Measurements from ENCODE around the gene ANKRD62.
"Not testable (repeated sequence)": the region's sequence is repeated elsewhere in the genome, so short reads cannot be mapped to it uniquely, and the experiment has no call there.

ANKRD62 gene

DNA sequence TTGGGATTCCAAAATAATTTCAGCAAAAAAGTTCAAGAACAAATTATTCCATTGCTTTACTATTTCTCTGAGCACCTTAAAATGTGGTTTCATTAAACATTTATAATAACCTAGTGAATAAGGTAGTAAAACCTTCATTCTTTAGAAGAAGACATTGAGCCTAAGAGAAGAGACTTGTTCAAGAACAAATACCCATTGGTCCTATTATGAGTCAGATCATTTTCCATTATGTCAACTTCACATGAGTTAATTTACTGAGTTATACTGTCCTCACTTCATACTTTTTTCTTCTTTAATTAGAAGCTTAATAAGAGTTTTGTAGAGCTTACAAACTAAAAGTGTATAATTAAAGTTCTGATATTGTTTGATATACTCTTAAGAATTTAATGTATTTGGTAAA is 5.5 kb downstream of the ANKRD62 start:
- DNase-seq (ENCODE audit: low read depth) = no peak

DNA sequence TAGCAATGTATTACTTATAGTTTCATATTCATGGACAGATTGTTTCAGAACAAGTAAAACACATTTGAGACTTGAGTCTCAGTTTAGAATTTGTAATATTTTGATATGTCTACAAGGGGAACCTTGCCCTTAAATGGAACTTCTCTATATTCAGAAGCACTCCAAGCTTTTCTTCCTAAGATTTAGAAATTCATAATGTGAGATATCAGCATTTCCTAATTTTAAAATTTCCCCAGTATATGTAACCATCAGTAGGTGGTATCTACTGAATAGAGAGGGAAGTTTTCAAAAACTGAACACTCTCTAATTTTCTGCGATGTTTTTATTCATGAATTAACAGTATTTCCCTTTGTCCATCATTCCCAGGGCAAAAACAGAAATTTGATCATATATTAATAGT is 7.6 kb downstream of the ANKRD62 start:
- DNase-seq (ENCODE audit: low read depth) = no peak

DNA sequence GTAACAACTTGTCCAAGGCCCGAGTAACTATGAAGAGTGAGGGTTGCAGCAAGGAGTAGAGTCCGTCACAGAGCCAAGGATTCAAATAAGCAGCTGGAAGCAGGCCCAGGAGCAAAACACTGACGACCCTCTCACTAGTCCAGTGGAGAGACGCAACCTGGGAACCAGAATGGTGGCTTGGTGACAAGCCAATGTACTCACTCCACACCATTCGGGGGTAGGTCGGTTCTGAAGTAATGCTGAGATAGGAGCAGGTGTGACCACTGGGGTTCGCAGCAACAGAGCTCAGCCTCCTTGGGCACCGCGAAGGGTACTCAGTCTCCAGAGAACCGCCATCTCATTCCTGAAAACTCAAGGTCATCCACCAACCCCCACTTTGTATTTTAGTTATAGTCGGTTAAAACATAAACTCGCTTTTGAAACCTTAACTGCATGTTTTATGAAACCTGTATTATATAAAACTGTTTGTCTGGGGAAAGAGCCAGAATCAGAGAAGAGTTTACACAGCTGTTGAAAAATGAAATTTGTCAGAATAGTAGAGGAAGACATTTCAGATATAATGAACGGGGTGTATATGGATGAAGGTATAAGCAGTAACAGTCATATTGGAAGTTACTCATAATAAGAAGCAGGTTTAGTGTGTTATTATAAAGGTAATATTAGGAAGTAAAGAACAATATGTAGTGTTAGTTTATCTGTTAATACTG is 8.6 kb downstream of the ANKRD62 start:
- no peak for DNase-seq (ENCODE audit: low read depth)

DNA sequence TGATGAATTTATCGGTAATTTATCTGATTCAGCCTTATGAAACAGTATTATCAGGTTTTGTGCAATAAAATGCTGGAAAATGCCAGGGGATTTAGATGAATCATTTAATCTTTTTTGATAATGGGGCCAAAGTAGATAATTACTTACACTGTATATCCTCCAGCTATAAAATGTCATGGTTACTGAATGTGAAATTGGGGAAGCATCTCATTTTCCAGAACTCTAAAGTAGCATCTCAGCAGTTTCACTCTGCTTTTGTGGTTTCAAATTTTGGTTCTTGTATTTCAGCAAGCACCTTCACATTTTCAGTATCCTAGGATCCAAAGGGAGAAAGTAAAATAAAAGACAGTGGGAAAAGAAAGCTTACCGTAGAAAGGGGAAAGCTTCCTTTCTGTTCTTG is 12.8 kb downstream of the ANKRD62 start:
- no peak for DNase-seq (ENCODE audit: low read depth)

DNA sequence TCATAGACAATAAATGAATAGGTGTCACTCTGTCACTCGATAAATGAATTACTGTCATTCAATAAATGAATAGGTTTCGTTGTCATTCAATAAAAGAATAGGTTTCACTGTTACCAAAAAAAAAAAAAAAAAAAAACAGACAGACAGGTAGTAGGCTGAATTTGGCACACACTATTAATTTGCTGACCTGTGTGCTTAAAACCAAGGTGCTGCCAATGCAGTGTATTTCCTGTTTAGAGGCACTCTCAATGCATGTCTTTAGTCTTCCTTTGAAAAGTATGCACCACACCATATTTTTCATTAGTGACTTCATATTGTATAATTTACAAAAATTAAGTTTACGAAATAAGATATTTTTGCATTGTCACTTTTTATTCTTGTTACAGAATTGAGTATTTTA is 16.2 kb downstream of the ANKRD62 start:
- DNase-seq (ENCODE audit: low read depth) = no peak

DNA sequence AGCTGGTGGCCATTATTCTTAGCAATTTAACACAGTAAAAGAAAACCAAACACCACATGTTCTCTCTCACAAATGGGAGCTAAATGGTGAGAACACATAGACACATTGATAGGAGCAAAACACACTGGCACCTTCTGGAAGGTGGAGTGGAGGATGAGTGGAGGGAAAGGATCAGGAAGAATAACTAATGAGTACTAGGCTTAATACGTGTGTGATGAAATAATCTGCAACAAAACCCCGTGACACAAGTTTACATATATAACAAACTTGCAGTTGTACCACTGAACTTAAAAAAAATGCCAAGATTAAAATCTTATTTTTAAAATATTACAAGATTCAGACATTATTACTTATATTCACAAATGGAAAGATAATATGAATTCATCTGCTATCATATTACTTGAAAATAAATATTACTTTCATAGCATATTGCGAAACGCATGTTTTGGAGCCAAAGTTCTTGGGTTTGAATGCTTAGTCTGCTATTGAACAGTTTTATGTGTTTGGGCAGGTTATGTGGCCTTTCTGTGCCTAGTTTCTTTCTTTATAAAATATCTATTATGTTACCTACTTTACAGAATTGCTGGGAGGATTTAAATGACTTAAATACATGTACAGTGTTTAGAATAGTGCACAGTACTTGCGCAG is 20.5 kb downstream of the ANKRD62 start:
- no peak for DNase-seq (ENCODE audit: low read depth)

DNA sequence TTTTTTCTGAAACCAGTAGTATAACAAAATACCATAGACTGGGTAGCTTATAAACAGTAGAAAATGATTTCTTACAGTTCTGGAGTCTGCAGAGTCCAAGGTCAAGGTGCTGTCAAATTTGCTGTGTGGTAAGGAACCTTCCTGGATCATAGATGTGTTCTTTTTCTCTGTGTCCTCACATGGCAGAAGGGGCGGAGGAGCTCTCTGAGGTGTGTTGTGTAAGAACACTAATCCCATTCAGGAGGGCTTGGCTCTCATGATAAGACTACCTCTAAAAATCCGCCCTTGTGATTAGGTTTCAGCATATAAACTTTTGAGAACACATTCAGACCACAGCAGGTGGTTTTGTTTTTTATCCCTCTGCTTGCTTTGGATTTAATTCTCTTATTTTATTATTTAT is 25.7 kb downstream of the ANKRD62 start:
- DNase-seq (ENCODE audit: low read depth) = no peak

DNA sequence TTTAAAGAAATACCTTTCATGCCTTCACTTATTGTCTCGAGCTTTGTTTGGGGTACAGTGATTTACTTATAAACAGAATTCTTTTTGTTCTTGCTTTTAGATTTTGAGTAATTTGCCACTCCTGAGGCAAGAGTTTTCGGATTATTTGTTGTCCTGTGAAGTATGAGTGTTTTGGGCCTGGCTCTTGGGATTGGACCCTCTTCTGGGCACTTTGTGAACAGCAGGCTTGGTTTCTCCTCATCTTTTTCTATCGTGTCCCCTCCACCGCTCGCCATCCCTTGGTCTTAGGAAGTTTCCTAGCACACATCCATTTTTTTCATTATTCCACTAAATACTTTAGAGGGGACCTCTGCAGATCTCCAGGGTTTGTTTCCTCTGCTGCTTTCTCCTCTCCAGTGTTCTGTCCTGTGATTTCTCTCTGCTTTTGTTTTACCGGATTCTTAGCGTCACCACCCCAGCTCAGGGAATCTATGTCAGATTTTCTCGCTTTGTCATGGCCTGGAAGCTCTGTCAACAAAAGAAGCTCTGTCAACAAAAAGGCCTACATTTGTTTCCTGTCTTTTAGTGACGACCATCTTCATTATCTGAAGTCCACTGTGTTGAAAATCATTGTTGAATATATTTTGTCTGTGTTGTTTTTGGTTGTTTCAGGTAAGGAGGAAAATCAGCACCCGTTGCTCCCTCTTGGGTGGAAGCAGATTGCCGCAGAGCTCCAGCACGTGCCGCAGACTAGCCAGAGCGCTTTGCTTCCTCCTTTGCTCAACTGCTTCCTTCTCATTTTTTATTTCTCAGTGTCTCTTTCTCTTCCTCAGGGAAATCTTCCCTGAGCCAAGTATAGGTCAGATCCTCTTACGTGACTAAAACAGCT is 27.8 kb downstream of the ANKRD62 start:
- DNase-seq (ENCODE audit: low read depth) = no peak

DNA sequence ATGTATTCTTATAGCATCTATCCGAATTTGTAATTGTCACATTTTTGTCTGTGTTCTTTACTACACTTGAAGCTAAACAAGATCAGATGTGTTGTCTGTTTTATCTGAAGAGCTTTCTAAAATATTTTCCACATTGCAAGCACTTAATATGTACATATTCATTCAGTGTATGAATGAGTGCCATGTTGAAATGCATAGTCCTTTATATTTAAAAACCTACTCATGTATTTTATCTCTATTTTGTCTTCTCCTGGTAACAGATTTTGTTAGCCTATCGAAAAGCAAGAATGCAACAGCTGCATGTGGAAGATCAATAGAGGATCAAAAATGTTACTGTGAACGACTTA is 28.4 kb downstream of the ANKRD62 start:
- not testable (repeated sequence) for DNase-seq (ENCODE audit: low read depth)

DNA sequence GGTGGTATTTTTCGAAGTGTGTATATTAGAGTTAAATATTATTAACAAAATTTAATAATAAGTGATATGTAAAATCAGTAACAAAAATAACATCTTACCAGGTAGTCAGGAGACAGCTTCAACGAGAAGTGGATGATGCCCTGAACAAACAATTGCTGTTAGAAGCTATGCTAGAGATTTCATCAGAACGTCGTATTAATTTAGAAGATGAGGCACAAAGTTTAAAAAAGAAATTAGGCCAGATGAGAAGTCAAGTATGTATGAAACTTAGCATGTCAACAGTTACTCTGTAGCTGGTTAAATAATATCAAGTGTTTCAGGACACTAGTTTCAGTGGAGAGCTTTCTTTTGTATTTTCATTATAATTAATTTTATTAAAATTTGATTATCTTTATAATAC is 34.0 kb downstream of the ANKRD62 start:
- not testable (repeated sequence) for DNase-seq (ENCODE audit: low read depth)

DNA sequence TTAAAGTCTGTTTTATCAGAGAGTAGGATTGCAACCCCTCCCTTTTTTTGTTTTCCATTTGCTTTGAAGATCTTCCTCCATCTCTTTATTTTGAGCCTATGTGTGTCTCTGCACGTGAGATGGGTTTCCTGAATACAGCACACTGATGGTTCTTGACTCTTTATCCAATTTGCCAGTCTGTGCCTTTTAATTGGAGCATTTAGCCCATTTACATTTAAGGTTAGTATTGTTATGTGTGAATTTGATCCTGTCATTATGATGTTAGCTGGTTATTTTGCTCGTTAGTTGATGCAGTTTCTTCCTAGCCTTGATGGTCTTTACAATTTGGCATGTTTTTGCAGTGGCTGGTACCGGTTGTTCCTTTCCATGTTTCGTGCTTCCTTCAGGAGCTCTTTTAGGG is 45.2 kb downstream of the ANKRD62 start:
- DNase-seq (ENCODE audit: low read depth) = not testable (repeated sequence)

DNA sequence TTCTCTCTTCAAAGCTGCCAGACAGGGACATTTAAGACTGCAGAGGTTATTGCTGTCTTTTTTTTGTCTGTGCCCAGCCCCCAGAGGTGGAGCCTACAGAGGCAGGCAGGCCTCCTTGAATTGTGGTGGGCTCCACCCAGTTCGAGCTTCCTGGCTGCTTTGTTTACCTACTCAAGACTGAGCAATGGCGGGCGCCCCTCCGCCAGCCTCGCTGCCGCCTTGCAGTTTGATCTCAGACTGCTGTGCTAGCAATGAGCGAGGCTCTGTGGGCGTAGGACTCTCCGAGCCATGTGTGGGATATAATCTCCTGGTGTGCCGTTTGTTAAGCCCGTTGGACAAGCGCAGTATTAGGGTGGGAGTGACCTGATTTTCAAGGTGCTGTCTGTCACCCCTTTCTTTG is 47.2 kb downstream of the ANKRD62 start:
- DNase-seq (ENCODE audit: low read depth) = not testable (repeated sequence)

DNA sequence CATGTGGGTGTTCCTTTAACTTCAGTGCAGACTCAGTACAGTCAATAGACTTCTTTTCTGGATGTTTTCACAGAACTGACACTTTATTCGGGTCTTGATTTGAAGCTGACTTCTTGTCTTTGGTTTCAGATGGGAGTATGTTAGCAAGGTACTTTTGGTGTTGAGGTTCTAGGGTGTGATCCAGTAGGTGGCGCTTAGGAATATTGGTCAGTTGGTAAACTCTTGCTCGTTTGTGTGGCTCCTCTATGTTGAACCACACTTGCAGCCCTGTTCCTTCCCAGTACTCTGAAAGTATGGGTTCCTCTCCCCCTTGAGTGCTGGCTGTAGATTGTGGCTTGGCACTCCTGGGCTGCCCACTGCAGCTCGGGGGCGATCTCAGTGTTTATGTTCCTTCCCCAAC is 48.1 kb downstream of the ANKRD62 start:
- not testable (repeated sequence) for DNase-seq (ENCODE audit: low read depth)

DNA sequence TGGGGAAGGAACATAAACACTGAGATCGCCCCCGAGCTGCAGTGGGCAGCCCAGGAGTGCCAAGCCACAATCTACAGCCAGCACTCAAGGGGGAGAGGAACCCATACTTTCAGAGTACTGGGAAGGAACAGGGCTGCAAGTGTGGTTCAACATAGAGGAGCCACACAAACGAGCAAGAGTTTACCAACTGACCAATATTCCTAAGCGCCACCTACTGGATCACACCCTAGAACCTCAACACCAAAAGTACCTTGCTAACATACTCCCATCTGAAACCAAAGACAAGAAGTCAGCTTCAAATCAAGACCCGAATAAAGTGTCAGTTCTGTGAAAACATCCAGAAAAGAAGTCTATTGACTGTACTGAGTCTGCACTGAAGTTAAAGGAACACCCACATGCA is 55.8 kb downstream of the ANKRD62 start:
- DNase-seq (ENCODE audit: low read depth) = not testable (repeated sequence)

DNA sequence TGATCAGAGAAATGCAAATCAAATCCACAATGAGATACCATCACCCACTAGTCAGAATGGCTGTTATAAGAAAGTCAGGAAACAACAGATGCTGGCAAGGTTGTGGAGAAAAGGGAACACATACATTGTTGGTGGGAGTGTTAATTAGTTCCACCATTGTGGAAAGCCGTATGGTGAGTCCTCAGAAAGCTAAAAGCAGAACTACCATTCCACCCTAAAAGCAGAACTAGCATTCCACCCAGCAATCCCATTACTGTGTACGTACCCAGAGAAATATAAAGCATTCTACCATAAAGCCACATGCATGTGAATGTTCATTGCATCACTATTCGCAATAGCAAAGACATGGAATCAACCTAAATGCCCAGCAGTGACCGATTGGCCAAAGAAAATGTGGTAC is 60.7 kb downstream of the ANKRD62 start:
- no peak for DNase-seq (ENCODE audit: low read depth)

DNA sequence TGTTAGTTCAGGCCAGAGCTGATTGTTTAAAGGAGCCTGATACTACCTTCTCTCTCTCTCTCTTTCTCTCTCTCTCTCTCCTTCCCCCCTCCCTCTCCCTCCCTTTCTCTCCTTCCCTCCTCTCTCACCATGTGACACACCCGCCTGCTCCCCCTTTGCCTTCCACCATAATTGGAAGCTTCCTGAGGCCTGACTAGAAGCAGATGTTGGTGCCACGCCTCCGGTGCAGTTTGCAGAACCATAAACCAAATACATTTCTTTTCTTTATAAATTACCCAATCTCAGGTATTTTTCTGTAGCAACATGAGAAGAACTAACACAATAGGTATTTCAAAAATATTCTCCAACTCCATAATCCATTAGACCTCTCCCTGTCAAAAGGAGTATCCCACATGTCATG is 62.4 kb downstream of the ANKRD62 start:
- peak; percentile 45 for DNase-seq (ENCODE audit: low read depth)

DNA sequence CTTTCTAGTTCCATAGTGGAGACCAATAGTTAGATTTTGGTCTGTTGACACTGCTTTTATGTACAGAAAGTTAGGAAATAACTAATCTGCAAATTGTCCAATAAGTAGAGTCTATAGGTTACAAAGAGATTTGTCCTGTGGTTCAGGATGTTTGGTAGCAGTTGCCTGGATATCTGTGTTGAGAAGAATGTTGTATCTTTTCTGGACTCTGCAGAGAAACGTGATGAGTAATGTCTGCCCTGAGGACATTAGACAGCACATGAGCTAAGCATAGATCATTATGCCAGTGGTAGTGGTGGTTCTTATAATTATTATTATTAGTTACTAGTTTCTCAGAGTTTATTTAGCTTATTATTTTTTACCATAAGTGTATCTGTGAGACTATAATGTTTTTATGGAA is 65.8 kb downstream of the ANKRD62 start:
- DNase-seq (ENCODE audit: low read depth) = no peak

DNA sequence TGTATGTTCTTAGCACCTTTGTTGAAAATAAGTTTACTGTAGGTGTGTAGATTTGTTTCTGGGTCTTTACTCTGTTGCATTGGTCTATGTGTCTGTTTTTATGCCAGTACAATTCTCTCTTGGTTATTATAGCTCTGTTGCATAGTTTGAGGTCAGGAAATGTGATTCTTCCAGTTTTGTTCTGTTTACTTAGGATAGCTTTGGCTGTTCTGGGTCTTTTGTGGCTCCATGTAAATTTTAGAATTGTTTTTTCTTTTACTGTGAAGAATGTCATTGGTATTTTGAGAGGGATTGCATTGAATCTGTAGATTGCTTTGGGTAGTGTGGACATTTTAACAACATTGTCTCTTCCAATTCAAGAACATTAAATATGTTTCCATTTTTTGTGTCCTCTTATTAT is 69.1 kb downstream of the ANKRD62 start:
- no peak for DNase-seq (ENCODE audit: low read depth)

DNA sequence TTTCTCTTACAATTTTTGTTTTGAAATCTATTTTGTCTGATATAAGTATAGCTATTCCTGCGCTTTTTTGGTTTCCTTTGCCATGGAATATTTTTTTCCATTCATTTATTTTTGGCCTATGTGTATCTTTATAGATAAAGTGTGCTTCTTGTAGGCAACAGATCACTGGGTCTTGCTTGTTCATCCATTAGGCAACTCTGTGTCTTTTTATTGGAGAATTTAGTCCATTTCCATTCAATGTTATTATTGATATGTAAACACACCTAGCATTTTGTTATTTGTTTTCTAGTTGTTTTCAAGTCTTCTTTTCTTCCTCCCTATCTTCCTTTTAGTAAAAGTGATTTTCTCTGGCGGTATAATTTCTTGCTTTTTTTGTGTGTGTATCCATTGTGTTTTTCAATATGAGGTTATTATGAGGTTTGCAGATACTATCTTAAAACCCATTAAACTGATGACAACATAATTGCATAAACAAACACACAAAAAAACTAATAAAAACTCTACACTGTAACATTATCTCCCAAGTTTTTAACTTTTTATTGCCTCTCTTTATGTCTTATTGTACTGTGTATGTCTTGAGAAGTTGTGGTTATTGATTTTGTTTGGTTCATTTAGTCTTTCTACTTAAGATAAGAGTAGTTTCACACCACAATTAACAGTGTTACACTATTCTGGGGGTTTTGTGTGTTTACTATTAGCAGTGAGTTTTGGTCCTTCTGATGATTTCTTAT is 71.6 kb downstream of the ANKRD62 start:
- DNase-seq (ENCODE audit: low read depth) = no peak
